GM21576 (cell line): ENCODE data around the gene ITGA2B.
"Not testable (repeated sequence)": the region's sequence is repeated elsewhere in the genome, so short reads cannot be mapped to it uniquely, and the experiment has no call there.

ENCODE experiments used
- ATAC-seq: cut with Tn5 transposase; IDR thresholded peaks from one replicate; pipeline ENCODE4 v1.9.1; 2021; ENCODE audit warnings: mild to moderate bottlenecking, moderate library complexity; ENCODE audit not compliant: unreplicated experiment

The ITGA2B gene

GRCh38 chr17:44333371-44333770, 56.1 kb downstream of the ITGA2B start:
- ATAC-seq, result no peak

DNA sequence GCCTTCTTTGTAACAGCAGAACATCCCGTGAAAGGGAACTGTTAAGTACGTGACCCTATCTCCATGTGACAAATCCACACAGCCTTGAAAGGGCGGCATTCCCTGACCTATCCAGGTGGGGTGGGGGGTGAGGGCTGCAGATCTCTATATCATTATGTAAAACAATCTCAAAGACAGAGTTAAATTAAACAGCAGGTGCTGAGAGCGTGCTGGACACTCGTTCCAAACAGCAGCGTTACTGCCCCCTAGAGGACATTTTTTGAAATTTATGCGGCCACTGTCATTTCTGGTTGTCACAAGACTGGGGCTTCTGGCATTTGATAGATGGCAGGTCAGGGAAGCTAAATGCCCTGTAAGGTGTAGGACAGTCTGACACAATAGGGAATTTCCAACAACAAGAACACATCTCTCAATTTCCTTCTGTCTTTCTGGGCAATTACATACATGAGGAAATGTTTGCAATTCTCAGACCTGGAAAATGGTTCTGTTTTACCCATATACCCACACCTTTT, 58.1 kb downstream of the ITGA2B start:
- ATAC-seq, result no peak

DNA sequence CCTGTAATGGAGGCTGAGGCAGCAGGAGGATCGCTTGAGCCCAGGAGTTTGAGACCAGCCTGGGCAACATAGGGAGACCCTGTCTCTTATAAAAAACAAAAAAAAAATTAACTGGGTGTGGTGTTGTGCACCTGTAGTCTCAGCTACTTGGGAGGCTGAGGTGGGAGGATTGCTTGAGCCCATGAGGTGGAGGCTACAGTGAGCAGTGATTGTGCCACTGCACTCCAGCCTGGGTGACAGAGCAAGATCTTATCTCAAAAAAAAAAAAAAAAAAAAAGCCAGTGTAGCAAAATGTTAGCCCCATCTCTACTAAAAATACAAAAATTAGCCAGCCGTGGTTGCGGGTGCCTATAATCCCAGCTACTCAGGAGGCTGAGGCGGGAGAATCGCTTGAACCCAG, 59.2 kb downstream of the ITGA2B start:
- not testable (repeated sequence) for ATAC-seq

DNA sequence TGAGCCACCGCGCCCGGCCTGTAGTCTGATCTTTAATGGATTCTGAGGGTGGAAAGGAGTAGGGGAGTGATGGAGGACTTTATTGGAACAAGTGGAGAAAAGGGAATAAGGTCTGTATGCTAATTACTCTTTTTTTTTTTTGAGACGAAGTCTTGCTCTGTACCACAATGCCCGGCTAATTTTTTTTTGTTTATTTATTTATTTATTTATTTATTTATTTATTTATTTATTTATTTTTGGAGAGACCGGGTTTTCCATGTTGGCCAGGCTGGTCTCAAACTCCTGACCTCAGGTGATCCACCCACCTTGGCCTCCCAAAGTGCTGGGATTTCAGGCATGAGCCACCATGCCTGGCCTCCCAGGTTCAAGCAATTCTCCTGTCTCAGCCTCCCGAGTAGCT, 59.9 kb downstream of the ITGA2B start:
- not testable (repeated sequence) for ATAC-seq

GRCh38 chr17:44327715-44328449, 61.6 kb downstream of the ITGA2B start:
- no peak for ATAC-seq

GRCh38 chr17:44326861-44327444, 62.5 kb downstream of the ITGA2B start:
- no peak for ATAC-seq

GRCh38 chr17:44324571-44325275, 64.7 kb downstream of the ITGA2B start, which contains the start of gene SLC25A39:
Gene SLC25A39, minus strand, starts transcription at chr17:44324823. Its CDS starts 1,261 bp downstream, at chr17:44323562.
- peak; percentile 59 for ATAC-seq

- ATAC-seq, result no peak
Observed at GRCh38 chr17:44324092-44324570, 65.3 kb downstream of the ITGA2B start.

DNA sequence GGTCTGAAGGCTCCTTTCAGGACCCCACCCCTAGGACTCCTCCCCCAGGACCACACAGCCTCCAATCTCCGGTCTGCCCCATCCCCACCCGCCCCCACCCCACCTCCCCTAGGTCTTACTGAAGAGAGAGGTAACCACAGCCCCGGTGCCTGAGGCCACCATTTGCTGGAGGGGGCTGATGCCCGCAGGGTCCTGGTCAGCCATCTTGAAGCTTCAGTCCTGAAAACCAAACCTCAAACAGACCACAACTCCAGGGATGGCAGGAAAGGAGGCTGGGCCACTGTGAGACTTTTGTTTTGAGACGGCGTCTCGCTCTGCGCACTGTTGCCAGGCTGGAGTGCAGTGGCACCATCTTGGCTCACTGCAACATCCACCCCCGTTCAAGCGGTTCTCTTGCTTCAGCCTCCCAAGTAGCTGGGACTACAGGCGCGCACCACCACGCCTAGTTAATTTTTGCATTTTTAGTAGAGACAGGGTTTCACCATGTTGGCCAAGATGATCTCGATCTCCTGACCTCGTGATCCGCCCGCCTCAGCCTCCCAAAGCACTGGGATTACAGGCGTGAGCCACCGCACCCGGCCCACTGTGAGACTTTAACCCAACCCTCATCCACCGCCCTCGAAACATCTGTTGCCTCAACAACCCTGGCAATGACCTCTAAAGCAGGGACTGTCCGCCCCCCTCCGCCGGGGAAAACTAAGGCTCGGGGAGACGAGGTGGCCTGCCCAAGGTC, 65.9 kb downstream of the ITGA2B start:
- ATAC-seq, result no peak

DNA sequence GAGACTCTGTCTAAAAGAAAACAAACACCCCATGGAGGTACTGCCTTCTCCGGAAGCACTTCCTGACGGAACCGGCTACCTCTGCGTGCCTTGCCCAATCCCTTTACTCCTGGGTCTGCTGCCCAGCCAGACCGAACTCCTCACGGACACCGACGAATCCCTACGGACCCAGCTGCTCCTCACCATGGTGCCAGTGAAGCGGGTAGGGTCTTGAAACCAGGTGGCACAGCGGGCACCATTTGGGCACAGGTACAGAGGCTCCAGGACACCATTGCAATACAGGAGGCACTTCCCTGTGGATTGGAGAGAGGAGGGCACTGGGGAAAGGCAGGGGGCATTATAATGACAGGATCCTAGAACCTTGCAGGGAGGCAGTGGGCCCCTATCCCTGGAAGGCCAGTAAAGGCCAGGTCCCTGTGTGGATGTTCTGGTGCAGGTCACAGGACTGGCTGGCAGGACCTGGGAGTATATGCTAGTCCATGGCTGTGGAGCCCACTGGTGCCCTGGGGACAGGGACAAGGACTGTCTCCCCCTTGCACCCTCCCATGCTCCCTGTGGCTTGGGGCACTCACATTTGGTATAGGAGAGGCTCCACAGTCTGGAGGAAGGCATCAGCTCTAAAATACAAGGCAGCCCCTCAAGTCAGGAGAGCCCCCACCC, 67.1 kb downstream of the ITGA2B start:
- ATAC-seq, result no peak
